Stromal cell of bone marrow (primary cell): ENCODE data around the gene DNMT3A.
"Not testable (repeated sequence)": the region's sequence is repeated elsewhere in the genome, so short reads cannot be mapped to it uniquely, and the experiment has no call there.

ENCODE experiments used
- DNase-seq: peaks from one replicate; pipeline ENCODE4 v3.0.0-alpha.2; 2012; ENCODE audit warnings: low read depth

Gene DNMT3A

GRCh38 chr2:25281941-25282340 is 59.8 kb downstream of the DNMT3A start:
- no peak for DNase-seq

DNA sequence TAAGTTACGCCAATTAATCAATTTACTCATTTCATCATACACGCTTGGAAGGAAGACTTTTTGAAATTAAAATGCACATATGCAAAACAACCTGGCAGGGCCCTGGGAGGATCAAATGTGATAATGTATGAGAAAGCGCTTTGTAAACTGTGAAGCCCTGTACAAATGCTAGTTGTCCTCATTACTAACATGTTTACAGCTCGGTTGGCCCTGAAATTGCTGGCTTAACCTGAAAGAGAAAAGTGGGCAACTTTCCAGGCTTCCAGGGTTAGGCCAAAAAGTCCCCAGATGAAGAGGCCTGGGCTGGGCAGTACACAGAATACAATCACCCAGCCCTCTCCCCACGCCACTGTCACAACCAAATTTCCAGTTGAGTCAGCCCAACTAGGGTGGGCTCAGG is 60.2 kb downstream of the DNMT3A start:
- DNase-seq, result no peak

DNA sequence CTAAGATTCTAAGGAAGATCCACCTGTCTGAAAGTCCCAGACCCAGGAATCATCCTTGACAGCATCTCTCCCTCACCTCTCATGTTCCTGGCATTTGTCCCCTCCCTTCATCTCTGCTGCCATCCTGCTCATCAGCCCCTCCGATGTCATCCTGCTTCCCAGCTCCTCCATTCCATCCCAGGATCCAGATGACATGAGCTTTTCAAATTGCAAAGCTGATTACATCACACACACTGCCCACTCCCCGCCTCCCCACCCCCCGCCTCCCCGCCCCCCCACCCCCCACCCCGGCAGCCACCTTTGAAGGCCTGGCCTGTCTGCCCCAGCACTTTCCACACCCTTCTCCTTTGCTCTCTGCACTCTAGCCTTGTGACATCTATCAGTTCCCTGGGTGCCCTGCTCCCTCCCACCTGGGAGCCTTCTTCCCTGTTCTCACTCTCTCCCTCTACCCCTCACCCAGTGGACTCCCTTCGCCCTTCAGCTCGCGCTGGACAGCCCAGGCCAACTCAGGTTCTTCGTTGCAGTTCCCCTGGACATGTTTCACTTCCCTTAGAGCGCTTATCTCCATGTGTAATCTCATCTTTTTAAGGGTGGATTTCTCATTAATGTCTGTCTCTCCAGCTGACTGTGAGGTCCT is 61.6 kb downstream of the DNMT3A start:
- DNase-seq, result no peak

GRCh38 chr2:25279091-25279651 is 62.6 kb downstream of the DNMT3A start:
- DNase-seq, result no peak

DNA sequence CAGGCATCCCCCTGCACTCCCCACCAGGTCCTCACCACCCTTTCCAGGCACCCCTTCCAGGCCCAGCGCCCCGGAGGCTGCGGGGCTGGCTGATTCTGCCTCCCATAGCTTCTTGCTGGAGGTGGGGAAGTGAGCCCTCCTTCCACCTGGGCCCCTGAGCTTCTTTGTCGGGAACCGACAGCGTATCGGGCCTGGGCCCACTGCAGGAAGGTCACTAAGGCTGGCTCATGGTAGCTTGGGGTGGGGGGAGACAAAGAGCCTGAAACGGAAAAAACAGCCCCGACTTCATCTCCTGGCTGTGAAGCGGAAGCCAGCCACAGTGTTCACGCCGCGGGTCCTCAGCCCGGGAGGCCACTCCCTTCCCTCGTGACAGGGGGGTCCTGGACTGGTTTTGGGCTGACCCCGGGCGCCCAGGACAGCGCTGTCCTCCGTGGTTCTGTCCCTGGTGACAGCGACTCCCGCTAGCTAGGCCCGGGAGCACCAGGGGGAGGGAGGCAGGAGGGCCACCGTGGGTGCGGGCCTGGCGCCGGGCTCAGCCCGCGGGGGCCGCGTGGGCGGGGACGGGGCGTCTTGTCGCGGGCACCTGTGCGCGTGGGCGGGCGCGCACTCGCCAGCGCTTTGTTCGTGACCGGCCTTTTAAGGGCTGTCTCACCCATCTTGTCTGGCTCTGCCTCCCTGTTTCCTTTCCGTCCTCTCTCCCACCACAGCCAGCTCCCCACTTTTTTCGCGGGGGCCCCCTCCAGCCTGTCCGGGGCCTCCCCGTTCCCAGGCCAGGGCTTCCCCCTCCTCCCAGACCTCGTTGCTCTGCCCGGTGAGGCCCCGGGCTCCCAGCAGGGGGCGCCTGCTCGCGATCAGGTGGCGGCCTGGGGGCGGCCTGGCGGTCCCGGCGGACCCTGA is 64.9 kb downstream of the DNMT3A start:
- DNase-seq, result no peak

GRCh38 chr2:25275575-25275965 is 66.2 kb downstream of the DNMT3A start:
- no peak for DNase-seq

DNA sequence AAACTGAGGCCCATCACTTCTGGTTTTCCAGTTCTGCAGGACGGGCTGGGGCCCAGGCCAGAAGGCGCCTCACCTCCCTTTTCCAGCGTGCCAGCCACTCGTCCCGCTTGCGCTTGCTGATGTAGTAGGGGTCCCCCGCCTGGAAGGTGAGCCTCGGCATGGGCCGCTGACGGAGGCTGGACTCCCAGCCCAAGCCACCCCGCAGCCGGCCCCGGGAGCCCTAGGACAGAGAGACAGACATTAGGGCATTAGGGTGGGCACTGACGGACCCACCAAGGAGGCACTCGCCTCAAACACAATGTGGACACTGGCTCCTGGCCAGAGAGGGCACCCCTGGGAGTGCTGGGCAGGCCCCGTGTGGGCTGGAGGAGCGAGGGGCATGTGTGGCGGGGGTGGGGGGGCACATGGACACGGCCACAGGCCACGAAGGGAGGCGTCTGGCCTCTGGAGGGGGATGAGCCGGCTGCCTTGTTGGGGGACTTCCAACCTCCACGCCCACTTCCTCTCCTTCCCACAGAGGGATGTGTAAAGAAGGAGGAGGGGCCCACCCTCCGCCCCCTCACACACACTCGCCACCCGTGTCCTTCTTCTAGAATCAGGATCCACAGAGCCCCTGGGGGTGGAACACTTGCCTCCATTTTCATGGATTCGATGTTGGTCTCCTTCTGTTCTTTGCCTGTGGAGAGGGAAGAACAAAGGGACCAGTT is 66.7 kb downstream of the DNMT3A start:
- DNase-seq, result no peak

DNA sequence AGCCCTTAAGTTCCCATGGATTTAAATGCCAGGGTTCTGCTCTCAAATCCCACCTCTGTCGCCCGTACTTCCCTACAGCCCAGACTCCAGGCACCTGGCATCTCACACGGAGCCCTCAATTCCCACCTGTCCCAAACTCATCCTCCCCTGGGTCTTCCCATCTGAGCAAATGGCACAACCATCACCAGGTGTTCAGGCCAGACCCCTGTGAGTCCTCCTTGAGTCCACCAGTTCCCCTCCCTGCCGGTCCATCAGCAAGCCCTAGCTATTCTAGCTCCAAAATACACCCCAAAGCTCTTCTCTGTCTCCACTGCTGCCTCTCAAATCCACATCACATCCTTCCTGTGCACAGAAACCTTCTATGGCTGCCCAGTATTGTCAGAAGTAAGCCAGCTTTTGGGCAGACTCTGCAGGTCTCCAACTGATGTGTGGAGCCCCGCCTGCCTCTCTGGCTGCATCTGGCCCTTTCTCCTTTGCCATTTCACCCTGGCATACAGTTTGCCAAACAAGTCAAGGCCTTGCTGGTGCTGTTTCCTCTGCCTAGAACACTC is 67.7 kb downstream of the DNMT3A start:
- no peak for DNase-seq

- not testable (repeated sequence) for DNase-seq
Measured at GRCh38 chr2:25272705-25273104, 69.0 kb downstream of the DNMT3A start.

- no peak for DNase-seq
Measured at GRCh38 chr2:25270061-25270460, 71.7 kb downstream of the DNMT3A start.

DNA sequence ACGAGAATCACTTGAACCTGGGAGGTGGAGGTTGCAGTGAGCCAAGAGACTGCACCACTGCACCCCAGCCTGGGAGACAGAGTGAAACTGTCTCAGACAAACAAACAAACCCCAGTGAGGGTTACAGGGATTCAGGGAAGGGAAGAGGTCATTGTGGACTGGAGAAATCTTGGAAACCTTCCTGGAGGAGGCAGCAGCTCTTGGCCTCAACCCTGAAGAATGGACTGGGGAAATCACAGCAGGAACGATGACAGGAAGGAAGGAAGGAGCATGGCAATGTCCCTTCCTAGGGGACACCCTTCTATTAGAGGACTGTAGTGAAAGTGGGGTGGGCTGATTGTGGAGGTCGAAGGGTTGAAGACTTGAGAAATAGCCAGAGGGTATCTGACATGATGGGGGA is 72.5 kb downstream of the DNMT3A start:
- no peak for DNase-seq

- DNase-seq, result no peak
Measured at GRCh38 chr2:25268139-25268538, 73.6 kb downstream of the DNMT3A start.

DNA sequence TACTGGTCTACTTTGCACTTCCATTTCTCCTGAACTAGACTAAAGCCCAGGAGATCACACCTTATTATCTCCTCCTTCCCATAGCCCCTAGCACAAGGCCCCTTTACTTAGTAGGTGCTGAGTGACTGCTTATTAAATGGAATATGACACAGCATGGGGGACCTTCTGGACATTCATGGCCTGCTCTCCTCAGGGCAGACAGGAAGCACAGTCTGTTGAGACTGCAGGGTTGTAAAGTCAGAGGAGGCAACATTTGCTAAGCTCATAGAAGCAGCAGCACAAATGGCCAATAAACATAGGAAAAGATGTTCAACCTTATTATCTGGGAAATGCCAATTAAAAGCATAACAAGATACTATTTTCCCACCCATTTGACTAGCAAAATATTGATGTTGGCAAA is 75.3 kb downstream of the DNMT3A start:
- DNase-seq, result no peak

- DNase-seq, result no peak
Measured at GRCh38 chr2:25265802-25266201, 75.9 kb downstream of the DNMT3A start.

GRCh38 chr2:25265001-25265400 is 76.7 kb downstream of the DNMT3A start:
- DNase-seq, result no peak

GRCh38 chr2:25262288-25262687 is 79.4 kb downstream of the DNMT3A start:
- DNase-seq, result no peak

- DNase-seq, result no peak
Measured at GRCh38 chr2:25259737-25260124, 82.0 kb downstream of the DNMT3A start.

GRCh38 chr2:25258847-25259736 is 82.6 kb downstream of the DNMT3A start:
- DNase-seq, result no peak

DNA sequence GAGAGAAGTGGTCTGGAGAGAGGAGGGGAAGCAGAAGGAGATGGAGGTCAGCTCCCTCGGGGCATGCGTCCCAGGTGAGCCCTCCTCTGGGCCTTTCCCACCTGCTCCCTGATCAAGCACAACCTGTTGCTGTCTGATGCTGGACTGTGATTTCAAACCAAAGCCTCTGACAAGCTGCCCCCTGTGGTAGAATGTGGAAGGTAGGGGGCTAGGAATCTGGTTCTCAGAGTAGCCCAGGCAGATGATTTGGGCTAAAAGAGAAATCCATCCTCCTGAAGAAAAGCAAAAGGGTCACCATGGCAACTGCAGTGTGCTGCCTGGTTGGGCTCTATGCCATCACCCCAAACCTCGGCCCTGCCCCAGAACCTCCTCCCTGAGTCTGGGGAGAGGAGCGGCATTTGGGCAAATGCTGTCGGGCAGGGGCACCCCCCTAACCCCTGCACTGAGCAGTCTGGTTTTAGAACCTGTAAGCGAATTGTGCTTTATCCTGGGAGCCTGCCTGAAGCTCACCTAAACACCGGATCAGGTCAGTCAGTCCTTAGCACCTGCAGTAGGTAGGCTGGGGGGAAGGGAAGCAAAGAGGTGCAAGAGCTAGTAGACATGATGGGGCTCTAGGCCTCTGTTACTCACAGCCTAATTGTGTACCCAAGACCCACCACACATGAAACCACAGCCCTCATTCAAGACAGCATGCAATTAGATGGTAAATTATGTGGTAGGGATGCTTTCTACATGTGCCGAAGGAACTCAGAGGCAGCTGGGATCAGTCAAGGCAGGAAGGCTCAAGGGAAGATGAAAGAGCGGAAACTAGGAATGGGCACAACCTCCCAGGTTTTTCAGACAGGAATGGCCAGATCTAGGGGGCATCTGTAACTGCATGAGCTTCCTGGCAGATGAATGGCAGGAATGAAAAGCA is 83.5 kb downstream of the DNMT3A start:
- DNase-seq, result no peak

GRCh38 chr2:25257032-25257552 is 84.6 kb downstream of the DNMT3A start:
- no peak for DNase-seq
